ENCODE results near the gene CNGA2.

CNGA2 gene

DNA sequence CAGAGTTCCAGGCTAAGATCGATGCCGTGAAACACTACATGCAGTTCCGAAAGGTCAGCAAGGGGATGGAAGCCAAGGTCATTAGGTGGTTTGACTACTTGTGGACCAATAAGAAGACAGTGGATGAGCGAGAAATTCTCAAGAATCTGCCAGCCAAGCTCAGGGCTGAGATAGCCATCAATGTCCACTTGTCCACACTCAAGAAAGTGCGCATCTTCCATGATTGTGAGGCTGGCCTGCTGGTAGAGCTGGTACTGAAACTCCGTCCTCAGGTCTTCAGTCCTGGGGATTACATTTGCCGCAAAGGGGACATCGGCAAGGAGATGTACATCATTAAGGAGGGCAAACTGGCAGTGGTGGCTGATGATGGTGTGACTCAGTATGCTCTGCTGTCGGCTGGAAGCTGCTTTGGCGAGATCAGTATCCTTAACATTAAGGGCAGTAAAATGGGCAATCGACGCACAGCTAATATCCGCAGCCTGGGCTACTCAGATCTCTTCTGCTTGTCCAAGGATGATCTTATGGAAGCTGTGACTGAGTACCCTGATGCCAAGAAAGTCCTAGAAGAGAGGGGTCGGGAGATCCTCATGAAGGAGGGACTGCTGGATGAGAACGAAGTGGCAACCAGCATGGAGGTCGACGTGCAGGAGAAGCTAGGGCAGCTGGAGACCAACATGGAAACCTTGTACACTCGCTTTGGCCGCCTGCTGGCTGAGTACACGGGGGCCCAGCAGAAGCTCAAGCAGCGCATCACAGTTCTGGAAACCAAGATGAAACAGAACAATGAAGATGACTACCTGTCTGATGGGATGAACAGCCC is 9.3 kb downstream of the CNGA2 start:
- no peak for DNase-seq (ENCODE audit: low read depth)
- H3K4me3 ChIP-seq (ENCODE audit: low read depth, low read length) = no peak overlapping the region

DNA sequence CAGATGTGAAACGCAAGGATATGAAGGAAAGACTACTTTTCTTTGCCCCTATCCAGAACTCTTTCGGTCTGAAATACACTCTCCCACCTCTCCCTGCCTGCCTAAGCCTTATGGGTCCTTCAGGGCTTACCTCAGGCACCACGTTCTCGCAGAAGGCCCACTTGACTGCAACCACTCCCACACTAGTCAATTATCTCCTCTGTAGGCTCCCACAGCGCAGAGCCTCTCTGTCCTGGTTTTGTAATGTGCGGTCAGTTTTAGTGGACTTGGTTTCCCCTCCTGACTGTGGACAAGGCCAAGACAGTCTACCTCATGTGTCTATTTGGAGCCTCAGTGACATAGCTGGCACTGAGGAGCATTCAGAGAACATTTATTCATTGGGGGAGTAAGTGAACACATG is 11.1 kb downstream of the CNGA2 start:
- H3K4me3 ChIP-seq (ENCODE audit: low read depth, low read length) = no peak overlapping the region
- no peak for DNase-seq (ENCODE audit: low read depth)

DNA sequence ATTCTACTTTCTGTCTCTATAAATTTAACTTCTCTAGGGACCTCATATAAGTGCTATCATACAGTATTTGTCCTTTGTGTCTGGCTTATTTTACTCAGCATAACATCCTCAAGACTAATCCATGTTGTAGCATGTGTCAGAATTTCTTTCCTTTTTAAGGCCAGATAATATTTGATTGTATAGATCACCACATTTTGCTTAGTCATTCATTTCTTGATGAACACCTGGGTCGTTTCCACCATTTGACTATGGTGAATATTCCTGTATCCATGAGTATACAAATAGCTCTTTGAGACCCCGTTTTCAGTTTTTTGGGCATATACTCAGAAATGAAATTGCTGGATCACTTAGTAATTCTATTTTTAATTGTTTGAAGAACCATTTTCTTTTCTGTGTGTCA is 12.0 kb downstream of the CNGA2 start:
- no peak overlapping the region for H3K4me3 ChIP-seq (ENCODE audit: low read depth, low read length)
- DNase-seq (ENCODE audit: low read depth) = no peak

DNA sequence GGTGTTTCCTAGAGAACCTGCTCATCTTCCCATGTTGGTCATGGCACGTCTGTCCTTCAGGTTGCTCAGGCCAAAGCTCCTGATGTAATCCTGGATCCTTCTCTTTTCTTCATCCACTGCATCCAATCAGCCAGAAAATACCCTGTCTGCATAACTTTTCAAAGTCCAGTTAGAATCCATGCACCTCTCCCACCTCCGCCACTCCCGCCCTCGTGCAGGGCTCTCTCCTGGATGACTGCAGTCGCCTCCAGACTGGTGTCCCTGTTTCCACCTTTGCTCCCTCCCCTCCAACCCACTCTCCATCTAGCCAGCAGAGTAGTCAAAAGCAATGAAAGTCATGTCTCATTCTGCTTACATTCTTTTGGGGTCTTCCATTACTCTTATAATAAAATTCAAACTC is 16.0 kb downstream of the CNGA2 start:
- DNase-seq (ENCODE audit: low read depth) = no peak
- H3K4me3 ChIP-seq (ENCODE audit: low read depth, low read length) = no peak overlapping the region

DNA sequence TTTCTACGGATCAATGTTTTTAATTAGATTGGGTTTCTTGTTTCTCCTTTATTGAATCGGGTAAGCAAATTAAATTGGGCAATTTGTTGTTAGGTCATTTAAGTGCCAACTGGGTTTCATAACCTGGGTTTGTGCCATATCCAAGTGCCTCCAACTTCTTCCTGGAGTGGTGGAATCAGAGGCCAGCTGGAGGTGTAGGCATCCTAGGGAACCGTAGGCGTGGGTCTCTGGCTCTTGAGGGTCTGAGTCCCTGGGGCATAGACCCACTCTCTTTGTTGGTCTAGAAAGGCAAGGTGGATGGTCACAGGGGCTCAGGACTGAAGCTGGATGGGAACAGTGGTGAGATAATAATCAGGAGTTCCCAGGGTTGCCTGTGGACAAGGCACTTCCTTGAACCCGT is 18.3 kb downstream of the CNGA2 start:
- no peak overlapping the region for H3K4me3 ChIP-seq (ENCODE audit: low read depth, low read length)
- no peak for DNase-seq (ENCODE audit: low read depth)

DNA sequence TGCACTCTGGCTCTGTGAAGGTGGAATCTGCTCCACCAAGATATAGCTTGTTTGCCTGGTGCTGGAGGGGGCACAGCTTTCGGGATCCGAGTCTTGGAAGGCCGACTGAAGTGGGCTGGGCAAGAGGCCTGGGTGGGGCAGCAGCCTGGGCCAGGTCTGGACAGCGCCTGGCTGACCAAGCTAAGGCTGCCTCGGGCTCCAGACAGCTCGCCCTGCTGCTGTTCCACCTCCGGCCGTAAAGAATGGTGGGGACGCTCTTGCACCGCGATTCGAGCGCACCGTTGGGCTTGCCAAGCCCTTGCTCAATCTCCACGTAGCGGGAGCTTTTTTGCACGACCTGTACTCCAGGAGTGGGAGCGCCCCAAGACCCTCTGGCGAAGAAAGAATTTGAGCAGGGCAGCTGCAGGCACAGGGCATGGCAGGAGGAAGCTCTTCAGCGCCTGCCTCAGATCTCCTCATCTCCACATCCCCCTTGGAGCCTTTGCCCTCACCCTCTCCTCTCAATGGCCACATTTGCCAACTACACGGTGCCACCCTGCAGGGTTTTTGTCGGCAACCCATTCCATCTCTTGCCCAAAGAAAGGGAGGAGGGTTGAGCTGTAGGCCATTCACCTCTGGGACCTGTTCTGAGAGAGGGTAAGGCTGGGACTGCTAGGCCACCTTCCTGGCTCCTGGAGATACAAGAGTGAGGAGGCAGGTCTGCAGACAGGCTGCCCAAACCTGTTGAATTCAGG is 18.9 kb downstream of the CNGA2 start:
- DNase-seq (ENCODE audit: low read depth) = peak; percentile 11
- H3K4me3 ChIP-seq (ENCODE audit: low read depth, low read length) = no peak overlapping the region

DNA sequence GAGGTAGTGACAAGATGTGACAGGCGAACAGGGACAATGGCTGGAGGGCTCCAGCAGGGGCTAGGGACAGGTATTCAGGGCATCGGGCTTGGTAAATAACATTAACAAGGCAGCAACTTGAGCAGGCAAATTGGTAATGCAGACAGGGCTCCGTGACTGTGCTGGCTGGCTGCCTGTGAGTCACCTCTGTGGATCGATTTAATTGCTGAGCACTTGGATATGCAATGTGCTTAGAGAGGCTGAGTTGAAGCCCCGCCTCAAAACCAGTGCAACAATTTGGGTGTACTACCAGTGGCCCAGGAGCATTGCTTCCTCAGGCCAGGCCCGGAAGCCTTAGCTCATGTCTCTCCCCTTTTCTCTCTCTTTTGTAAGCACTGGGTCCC is 19.5 kb downstream of the CNGA2 start:
- H3K4me3 ChIP-seq (ENCODE audit: low read depth, low read length) = no peak overlapping the region
- DNase-seq (ENCODE audit: low read depth) = peak; percentile 43

DNA sequence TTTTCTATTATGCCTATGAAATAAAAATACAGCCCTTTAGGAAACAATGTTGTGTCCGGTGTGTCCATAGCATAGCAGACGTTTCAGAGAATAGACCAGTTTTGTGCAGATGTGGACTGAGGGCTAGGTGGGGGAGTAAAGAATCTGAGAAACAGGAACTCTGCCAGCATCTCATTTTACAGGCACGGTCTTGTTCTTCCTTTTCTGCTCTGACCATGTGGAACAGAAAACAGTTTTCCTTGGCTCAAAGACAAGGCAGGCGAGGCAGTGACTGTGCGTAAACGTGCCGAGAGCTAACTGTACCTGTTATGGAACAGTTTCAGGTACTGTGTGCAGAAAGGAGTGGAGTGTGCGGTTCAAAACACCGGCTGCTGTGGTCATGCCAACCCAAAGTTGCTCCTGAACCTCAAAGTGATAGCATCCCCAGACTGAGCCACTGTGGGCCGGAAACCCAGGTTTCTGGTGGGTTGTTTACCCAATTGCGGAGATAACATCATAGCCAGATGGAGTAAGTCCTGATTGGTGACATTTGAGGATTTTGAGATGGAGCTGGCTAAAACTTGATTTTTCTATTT is 20.2 kb downstream of the CNGA2 start:
- no peak overlapping the region for H3K4me3 ChIP-seq (ENCODE audit: low read depth, low read length)
- DNase-seq (ENCODE audit: low read depth) = peak; percentile 7

DNA sequence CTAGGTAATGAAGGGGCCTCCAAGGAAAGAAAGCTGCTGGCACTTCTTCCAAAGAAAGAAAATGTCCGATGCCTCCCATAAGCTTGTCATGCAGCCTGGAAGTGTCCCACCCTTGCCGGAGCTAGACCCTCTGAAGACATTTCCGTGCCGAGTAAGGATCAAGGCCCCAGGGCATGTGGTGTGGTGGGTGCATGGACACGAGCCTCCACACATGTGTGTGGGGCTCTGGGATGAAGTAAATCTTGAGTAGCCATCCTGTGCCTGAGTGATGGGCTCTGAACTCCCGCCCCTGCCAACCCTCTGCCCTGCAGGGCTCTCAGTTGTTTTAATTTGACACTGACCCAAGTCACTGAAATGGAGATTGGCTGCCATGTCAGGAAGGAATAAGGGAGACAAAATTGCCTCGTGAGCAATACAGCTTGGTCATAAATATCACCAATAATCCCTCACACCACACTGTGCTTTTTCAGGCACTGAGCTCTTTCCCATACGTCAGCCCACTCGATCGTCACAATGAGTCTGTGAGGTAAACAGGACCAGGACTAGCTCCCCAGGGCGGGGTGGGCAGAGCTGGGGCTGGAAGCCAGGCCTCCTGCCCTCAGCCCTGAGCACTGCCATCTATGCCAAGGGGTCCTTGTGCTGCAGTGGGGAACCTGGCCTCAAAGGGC is 24.6 kb downstream of the CNGA2 start:
- DNase-seq (ENCODE audit: low read depth) = no peak
- H3K4me3 ChIP-seq (ENCODE audit: low read depth, low read length) = no peak overlapping the region

DNA sequence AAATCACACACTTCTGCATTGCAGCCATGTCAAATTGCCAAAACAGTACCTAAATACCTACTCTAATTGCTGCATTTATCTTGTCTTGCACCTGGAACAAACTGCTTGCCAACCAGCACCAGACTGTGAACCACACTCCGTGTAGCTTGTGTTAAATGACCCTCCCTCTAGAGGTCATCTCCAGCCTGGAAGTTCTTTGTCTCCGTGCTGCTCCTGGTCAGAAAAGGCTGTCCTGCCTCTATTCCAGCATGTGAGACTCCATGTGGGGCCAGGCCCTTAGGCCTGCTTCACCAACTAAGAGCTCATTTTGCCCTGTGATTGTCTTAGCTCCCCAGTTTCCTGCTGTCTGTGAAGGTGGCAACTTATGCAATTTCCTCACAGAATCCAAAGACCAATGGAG is 28.3 kb downstream of the CNGA2 start:
- no peak for DNase-seq (ENCODE audit: low read depth)
- H3K4me3 ChIP-seq (ENCODE audit: low read depth, low read length) = no peak overlapping the region

DNA sequence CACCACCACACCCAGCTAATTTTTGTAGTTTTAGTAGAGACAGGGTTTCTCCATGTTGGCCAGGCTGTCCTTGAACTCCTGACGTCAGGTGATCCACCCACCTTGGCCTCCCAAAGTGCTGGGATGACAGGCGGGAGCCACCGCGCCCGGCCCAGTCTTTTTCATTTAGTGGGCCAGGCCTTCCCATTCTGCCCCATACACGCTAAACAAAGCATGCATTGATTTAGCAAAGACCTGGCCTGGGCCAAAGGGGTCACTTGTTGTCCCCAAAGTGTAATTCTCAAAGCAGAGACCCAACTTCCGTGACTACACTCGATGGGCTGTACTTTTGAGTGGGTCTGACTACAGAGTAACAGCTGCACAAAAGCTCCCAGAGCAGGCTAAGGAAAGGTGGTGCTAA is 29.2 kb downstream of the CNGA2 start:
- no peak for DNase-seq (ENCODE audit: low read depth)
- H3K4me3 ChIP-seq (ENCODE audit: low read depth, low read length) = no peak overlapping the region

DNA sequence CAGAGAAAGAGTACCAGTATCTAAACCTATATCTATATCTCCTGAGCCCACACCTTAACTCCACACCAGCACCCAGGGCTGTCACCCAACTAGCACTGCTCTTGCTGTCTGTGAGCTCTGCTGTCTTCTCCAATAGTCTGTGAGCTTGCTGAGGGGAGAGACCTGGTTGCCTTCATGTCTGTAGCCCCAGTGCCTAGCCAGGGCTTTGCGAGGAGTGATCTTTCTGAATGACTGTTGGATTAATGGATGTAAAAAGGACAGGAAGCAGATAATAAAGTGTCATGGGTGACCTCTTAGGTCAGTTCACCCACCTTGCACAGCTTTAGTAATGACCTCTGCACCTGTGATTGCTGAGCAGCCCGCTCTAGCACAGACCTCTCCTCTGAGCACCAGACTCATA is 30.5 kb downstream of the CNGA2 start:
- no peak for DNase-seq (ENCODE audit: low read depth)
- no peak overlapping the region for H3K4me3 ChIP-seq (ENCODE audit: low read depth, low read length)

DNA sequence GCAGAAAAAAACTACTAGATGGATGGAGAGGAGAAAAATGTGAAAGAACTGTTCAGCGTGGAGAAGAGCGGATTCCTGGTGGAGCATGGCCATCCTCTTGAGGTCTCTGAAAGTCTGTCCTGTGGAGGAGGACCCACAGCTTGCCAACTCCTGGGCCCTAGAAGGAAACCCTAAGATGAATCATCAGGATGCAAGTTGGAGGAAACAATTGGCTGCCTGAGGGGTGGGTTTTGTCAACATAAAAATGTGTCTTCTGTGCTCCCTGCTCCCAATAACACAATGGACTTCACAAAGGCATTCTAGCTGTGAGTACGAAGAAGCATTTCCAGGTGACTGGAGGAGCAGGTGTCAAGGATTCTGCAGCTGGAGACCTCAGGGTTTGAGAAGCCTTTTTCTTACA is 37.2 kb downstream of the CNGA2 start:
- no peak overlapping the region for H3K4me3 ChIP-seq (ENCODE audit: low read depth, low read length)
- DNase-seq (ENCODE audit: low read depth) = no peak

DNA sequence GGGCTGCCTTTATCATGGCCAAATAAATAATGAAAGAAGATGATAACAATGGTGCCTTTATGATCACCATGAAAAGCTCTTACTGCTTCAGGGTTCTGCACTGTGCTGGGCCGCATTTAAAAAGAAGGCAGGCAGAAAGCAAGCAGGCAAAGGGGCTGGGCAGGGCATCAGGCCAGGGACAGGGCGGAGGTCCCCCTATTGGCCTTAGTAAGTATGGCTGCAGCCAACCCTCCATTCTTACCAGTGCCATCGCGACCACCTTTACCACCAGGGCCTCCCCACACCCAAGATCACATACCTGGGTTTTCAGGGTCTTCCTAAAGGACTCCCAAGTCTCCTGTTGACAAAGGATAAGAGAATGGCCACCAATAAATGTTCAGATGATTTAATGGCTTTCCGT is 38.9 kb downstream of the CNGA2 start:
- DNase-seq (ENCODE audit: low read depth) = no peak
- H3K4me3 ChIP-seq (ENCODE audit: low read depth, low read length) = no peak overlapping the region

DNA sequence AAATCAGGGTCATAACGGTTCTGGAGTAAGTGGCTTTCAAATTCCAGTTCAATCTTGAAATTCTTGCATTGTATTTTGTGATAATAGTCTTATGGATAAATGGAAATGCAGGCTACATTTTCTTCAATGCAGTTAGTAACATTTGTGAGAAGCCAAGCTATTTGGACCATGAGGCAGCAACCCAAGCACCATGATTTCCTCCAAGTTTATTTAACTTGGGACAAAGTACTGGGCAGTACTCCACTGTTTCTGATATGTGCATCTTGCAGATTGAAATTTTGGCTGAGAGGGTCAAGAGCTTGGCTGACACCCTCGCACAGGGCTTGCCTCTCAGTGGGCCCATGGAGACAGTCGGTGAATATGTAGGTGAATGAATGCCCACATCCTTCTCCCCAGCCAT is 39.9 kb downstream of the CNGA2 start:
- DNase-seq (ENCODE audit: low read depth) = no peak
- no peak overlapping the region for H3K4me3 ChIP-seq (ENCODE audit: low read depth, low read length)

DNA sequence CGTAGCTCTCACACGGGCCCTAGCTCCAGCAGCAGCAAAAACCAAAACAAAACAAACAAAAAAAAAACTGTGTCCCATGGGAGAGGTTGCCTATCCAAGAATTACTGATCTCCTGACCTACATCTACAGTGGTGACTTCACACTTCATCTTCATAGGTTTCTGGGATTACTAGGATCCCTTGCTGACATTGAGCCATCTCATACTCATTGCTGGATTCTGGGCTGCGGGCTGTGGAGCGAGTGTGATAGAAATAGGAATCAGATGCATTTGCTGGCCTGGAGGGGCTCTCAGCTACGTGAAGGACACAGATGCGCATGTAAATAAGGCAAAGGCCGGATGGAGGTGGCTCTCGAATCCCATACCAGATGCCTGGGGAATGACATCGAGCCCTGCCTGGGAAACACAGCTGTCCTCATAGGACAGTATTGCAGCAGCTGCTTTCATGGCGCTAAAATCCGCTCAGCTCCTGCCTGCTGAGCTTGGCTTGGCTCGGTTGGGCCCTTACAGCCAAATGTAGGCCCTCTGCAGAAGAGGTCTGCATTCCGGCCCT is 41.7 kb downstream of the CNGA2 start:
- DNase-seq (ENCODE audit: low read depth) = peak; percentile 54

DNA sequence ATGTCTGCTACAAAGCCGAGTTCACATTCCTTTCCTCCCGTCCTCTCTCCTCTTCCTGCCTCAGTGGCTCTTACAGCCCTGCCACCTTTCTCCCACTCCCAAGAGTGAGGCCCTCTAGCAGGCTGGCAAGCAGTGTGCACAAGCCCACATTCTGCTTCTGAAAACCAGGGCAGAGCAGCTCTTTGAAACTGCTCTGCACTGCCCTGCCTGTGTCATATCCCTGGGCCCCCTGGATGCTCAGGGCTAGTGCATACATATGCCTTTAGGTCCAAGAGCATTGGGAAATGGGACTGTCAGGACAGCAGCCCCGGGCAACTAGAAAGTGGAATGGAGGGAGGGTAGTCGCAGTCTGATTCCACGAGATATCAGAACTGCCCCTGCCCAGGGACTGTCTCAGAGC is 42.4 kb downstream of the CNGA2 start:
- DNase-seq (ENCODE audit: low read depth) = no peak
- H3K4me3 ChIP-seq (ENCODE audit: low read depth, low read length) = no peak overlapping the region

More for the DNA sequence above, 41.7 kb downstream of the CNGA2 start:
- H3K4me3 ChIP-seq (ENCODE audit: low read depth, low read length) = no peak overlapping the region

DNA sequence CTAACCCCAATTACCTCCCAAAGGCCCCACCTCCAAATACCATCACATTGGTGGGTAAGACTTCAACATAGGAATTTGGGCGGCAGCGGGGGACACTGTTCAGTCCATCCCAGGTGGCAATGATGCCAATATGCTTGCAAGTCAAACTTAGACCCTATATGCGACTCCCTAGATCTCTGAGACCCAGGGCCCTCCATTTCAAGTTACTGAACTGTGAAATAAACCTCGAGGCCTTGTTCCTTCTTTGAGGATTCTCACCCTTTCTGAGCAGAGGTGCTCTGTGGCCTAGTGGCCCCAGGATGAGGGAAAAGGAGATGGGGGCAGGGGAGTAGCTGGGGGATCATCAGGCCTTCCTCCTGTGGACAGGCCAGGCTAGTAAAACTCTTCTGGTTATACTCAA is 44.7 kb downstream of the CNGA2 start:
- no peak overlapping the region for H3K4me3 ChIP-seq (ENCODE audit: low read depth, low read length)
- no peak for DNase-seq (ENCODE audit: low read depth)

DNA sequence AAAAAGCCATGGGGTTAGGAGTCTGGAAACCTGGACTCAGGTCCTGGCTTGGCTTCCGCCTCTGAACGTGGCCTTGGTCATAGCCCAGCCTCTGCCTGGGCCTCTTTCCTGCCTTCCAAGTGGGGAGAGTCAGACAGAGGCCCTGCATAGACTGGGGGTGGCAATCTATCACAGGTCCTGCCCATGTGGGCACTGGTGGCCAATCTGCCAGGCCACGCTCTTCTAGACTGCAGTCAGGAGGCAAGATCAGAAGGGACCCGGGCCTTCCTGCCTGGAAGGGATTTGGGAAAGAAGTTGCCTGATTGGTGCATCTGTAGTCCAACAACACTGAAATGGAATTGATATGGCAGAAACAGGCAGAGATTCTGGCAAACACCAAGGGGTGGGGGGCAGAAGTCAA is 46.1 kb downstream of the CNGA2 start:
- H3K4me3 ChIP-seq (ENCODE audit: low read depth, low read length) = no peak overlapping the region
- no peak for DNase-seq (ENCODE audit: low read depth)

DNA sequence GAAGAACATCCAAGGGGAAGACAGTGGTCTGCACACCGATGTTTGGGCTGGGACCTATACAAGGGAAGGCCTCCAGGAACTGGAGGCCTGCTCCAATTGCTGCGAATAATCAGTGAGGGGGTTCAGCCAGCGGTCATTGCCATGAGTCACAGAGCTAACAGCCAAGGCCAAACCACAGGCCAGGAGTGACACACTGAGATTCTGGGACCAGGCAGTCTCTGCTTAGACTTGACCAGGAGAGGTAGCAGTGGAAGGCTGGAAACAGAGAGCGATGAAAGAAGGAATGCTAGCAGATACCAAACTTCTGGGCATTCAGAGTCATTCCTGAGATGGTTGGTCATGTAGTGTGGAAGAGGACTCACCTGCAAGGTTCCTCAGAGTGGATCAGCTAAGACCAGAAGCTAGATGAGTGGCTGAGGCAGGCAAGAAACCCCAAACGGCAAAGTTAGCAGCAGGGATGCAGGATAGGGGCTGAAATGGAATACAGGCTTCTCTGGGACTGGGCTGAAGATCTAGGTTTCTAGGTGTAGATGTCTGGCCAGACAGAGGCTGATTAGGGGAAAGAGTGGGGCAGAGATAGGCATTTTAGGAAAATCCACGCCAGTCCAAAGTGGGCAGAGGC is 54.7 kb downstream of the CNGA2 start:
- no peak overlapping the region for H3K4me3 ChIP-seq (ENCODE audit: low read depth, low read length)
- peak; percentile 45 for DNase-seq (ENCODE audit: low read depth)

Measured in skeletal muscle cell (primary cell).